B cell (primary cell): ENCODE measurements around the gene RARRES1.

Source experiments
- CTCF ChIP-seq: fragments of 200-600 bp; IDR thresholded peaks from one replicate; pipeline ENCODE4 v1.8.0; 2022; ENCODE audit warnings: antibody characterized with exemption, mild to moderate bottlenecking
- EZH2 ChIP-seq: IDR thresholded peaks from 2 replicates; pipeline ENCODE4 v1.6.1; 2012; ENCODE audit warnings: borderline replicate concordance, low read depth, mild to moderate bottlenecking, moderate library complexity, low read length; ENCODE audit not compliant: insufficient read depth, poor library complexity, severe bottlenecking

GRCh38 chr3:158717576-158717975, 14.7 kb downstream of the RARRES1 start:
- no peak for TF ChIP-seq CTCF
- TF ChIP-seq EZH2, result no peak
